Ectodermal cell (in vitro differentiated cells): ENCODE data around the gene SMTN.
"Not testable (repeated sequence)": the region's sequence is repeated elsewhere in the genome, so short reads cannot be mapped to it uniquely, and the experiment has no call there.

Experiments used
- H3K27ac ChIP-seq: 2 replicates; pipeline ENCODE4 v1.7.0; 2013; ENCODE audit warnings: mild to moderate bottlenecking, low read depth, low read length; ENCODE audit not compliant: insufficient read depth, poor library complexity, severe bottlenecking
- H3K27me3 ChIP-seq: 2 replicates; pipeline ENCODE4 v1.7.0; 2013; ENCODE audit warnings: mild to moderate bottlenecking, low read length; ENCODE audit not compliant: insufficient read depth, control insufficient read depth, poor library complexity, severe bottlenecking
- H3K36me3 ChIP-seq: one replicate; pipeline ENCODE4 v1.7.0; 2013; ENCODE audit warnings: low read length; ENCODE audit not compliant: control insufficient read depth, insufficient read depth
- H3K4me1 ChIP-seq: one replicate; pipeline ENCODE4 v1.7.0; 2013; ENCODE audit warnings: low read length; ENCODE audit not compliant: control insufficient read depth, insufficient read depth
- H3K4me3 ChIP-seq: 2 replicates; pipeline ENCODE4 v1.7.0; 2013; ENCODE audit warnings: low read depth, low read length, control low read depth; ENCODE audit not compliant: insufficient read depth
- H3K9me3 ChIP-seq: 2 replicates; pipeline ENCODE4 v1.7.0; 2013; ENCODE audit warnings: mild to moderate bottlenecking, low read length, moderate library complexity; ENCODE audit not compliant: control insufficient read depth
- WGBS, 2 experiments: methylation state at CpG; one replicate each; pipeline ENCODE4 v1.1.7; 2013; ENCODE audit warnings: missing lambda C conversion rate in 2 of 2; 5-methylcytosine and 5-hydroxymethylcytosine counted together

The SMTN gene

DNA sequence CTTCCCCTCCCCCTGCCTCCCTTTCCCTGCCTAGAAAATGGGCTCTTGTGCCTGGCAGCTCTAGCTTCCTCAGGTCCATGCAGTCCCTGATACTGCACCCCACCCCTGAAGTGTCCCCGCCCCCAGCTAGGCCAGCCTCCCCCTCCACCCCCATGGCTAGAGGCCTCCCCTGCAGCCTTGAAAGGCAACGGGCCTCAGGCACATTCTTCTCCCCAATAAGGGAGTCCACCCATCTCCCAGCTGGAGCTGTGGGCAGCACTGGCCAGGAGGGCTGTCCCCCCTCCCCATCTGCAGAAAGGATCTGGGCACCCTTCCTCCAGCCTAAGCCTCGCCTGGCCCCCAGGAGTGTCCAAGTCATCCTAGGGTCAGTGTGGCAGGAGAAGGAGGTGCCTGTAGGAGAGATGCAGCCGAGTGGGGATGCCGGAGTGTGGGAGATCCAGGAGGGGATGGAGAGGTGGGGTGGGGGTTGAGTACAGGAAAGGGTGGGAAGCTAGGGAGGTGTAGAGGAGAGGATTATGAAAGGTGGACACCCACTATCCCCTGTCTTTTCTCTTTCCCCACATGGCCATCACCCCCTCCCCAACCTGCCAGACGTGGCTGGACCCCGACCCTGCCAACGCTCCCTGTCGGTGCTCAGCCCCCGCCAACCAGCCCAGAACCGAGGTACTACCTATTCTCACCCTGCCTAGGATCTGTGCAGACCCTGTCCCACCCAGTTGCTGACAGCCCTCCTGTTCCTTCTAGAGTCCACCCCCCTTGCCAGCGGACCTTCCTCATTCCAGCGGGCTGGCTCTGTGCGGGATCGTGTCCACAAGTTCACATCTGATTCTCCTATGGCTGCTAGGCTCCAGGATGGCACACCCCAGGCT lies 9.3 kb downstream of the SMTN start:
- Histone ChIP-seq H3K36me3 (no peaks in the 10 kb centered on the region), H3K27ac (no peak overlapping the region), H3K4me1 (peaks cover 3% of the 10 kb centered on the region), H3K4me3 (no peak overlapping the region), H3K9me3 (no peaks in the 10 kb centered on the region), H3K27me3 (no peaks in the 10 kb centered on the region)
- 89 to 90% methylated on average over 14 to 15 of the region's 15 CpGs for WGBS, 2 experiments

DNA sequence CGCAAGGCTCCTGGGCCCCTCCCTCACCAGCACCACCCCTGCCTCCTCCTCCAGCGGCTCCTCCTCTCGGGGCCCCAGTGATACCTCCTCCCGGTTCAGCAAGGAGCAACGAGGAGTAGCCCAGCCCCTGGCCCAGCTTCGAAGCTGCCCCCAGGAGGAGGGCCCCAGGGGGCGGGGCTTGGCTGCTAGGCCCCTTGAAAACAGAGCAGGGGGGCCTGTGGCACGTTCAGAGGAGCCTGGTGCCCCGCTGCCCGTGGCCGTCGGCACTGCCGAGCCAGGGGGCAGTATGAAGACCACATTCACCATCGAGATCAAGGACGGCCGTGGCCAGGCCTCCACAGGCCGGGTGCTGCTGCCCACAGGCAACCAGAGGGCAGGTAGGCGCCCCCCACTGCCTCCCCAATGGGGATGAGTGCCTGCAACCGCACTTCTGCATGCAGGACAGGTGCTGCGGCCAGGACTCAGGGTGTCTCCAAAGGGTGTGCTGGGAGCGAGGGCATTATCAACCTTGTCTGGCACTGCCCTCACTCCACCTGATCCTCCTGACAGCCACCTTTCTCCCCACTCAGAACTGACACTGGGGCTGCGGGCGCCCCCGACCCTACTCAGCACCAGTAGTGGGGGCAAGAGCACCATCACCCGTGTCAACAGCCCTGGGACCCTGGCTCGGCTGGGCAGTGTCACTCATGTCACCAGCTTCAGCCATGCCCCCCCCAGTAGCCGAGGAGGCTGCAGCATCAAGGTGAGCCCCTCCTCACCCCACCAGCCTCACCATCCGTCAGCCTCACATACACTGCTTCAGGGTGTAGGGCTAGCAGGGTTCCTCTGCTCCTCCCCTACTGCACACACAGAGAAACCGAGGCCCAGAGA lies 10.2 kb downstream of the SMTN start:
- no peaks in the 10 kb centered on the region for H3K36me3 ChIP-seq
- 82 to 85% methylated on average over 29 of the region's 29 CpGs for WGBS, 2 experiments
- H3K4me3 ChIP-seq = no peak overlapping the region
- no peaks in the 10 kb centered on the region for H3K9me3 ChIP-seq
- H3K4me1 ChIP-seq = no peaks in the 10 kb centered on the region
- H3K27ac ChIP-seq = no peak overlapping the region
- H3K27me3 ChIP-seq = no peaks in the 10 kb centered on the region

DNA sequence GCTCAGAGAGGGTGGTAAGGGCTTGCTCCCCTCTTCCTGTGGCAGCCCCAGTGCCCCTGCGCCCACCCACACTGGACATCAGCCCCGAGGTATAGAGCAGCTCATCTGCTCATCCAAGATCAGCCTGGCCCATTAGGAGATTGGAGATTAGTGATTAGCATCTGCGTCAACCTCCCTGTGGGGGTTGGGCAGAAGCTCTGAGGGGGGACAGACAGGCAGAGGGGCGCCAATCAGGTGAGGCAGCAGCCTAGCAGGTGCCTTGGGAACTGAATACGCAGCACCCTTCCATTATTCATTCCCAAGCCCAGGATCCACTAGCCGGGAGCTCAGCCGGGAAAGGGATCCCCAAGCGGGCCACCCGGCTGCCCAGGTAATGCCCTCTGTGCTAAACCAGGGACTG lies 11.0 kb downstream of the SMTN start:
- no peaks in the 10 kb centered on the region for H3K9me3 ChIP-seq
- H3K36me3 ChIP-seq = no peaks in the 10 kb centered on the region
- H3K4me3 ChIP-seq = no peak overlapping the region
- WGBS, 2 experiments = 95% methylated on average over 9 of the region's 9 CpGs
- H3K27ac ChIP-seq = no peak overlapping the region
- no peaks in the 10 kb centered on the region for H3K27me3 ChIP-seq
- H3K4me1 ChIP-seq = no peaks in the 10 kb centered on the region

DNA sequence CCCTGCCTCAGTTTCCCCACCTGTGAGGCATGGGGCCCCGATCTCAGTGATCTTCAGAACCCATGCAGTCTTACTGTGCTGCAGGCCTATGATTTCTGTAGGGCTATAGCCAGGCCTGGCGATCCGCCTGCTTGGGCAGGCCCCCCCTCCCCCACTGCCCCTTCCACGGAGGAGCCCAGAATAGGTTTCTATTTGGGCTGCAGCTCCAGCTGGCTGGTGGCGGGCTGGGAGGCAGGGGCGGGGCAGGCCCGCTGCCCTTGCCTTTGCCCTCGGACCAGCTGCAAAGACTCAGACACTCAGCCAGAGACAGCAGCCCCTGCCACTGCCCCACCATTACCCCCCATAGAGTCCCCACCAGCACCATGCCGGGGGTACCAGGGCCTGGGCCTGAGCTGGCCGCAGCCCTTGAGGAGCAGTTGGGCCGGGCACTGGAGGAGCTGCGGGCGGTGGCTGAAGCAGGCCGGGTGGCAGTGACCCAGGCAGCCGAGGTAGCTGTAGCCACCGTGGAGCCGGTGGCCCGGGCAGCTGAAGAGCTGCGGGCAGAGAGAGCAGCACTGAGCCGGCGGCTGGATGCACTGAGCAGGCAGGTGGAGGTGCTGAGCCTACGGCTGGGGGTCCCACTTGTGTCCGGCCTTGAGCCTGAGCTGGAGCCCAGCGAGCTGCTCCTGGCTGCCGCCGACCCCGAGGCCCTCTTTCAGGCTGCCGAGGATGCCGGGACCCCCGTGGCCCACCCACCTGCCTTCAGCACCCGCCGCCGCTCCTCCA lies 12.2 kb downstream of the SMTN start:
- no peak overlapping the region for H3K27ac ChIP-seq
- WGBS, 2 experiments = 93 to 94% methylated on average over 33 of the region's 33 CpGs
- no peak overlapping the region for H3K4me3 ChIP-seq
- H3K36me3 ChIP-seq = no peaks in the 10 kb centered on the region
- no peaks in the 10 kb centered on the region for H3K4me1 ChIP-seq
- no peaks in the 10 kb centered on the region for H3K27me3 ChIP-seq
- no peaks in the 10 kb centered on the region for H3K9me3 ChIP-seq

DNA sequence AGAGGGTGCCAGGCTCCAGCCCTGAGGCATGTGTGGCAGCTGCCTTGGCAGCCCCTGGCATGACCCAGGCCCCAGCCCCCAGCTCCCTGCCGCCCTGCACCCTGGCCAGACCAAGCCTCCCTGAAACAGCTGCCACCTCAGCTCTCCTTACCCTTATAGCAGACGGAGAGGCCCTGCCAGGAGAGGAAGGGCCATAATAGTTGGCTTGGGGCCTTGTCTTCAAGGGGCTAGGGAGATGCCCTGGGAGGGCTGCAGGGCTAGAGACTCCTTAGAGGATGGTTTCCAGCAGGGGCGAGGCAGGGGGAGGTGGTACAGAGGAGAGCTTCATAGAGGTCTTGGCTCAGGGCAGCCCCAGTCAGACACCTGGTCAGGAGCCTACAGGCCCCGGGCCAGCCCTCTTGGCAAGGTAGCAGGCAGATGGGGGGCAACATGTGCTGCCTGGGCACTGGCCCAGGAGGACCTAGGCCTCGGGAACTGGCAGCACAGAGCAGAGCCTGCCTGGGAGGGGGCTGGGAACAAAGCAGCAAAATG lies 13.0 kb downstream of the SMTN start:
- WGBS, 2 experiments = 88 to 94% methylated on average over 5 of the region's 5 CpGs
- H3K36me3 ChIP-seq = no peaks in the 10 kb centered on the region

DNA sequence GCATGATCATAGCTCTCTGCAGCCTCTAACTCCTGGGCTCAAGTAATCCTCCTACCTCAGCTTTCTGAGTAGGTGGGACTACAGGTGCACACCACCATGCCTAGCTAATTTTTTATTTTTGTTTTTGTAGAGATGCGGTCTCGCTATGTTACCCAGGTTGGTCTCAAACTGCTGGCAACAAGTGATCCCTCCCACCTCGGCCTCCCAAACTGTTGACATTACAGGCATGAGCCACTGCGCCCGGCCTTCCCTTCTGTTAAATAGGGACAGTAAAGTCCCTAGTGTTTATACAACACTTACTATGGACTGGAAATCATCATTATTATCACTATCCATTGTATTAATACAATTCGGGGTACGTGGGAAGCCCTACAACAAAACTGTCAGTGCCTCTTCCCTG lies 13.6 kb downstream of the SMTN start:
- H3K4me3 ChIP-seq = no peak overlapping the region
- no peak overlapping the region for H3K27ac ChIP-seq
- no peaks in the 10 kb centered on the region for H3K9me3 ChIP-seq
- H3K36me3 ChIP-seq = no peaks in the 10 kb centered on the region
- H3K4me1 ChIP-seq = no peaks in the 10 kb centered on the region
- no peaks in the 10 kb centered on the region for H3K27me3 ChIP-seq
- WGBS, 2 experiments = 89 to 96% methylated on average over 7 of the region's 7 CpGs

More for the DNA sequence above, 13.0 kb downstream of the SMTN start:
- no peaks in the 10 kb centered on the region for H3K27me3 ChIP-seq
- no peaks in the 10 kb centered on the region for H3K4me1 ChIP-seq
- H3K9me3 ChIP-seq = no peaks in the 10 kb centered on the region
- H3K27ac ChIP-seq = no peak overlapping the region
- H3K4me3 ChIP-seq = no peak overlapping the region

DNA sequence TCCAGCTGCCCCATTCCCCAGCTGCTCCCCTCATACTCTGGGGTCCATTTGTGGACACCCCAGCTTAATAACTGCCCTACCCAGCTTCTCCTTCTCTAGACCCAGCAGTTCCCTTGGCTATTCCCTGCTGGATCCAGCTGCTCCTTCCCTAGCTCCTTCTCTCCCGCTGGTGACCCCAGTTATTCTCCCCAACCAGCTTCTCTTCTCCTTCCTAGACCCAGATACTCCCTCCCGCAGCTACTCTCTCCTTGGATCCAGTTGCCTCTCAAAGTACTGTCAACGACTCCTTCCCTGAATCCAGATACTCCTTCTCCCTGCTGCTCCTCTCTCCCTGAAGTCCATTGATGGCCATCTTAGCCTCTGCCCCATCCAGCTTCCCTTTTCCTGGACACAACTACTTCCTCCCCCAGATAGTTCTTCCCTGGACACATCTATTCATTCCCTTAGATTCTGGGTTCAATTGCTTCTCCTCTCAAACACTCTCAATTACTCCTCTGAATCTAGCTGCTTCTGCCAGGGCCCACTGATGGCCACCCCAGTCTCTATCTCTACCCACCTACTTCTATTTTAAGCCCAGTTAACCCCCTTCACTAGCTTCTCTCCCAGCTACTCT lies 14.6 kb downstream of the SMTN start:
- H3K4me3 ChIP-seq = no peak overlapping the region
- no peak overlapping the region for H3K27ac ChIP-seq
- H3K27me3 ChIP-seq = no peaks in the 10 kb centered on the region
- 93% methylated on average over 3 of the region's 3 CpGs for WGBS, 2 experiments
- H3K9me3 ChIP-seq = no peaks in the 10 kb centered on the region
- H3K36me3 ChIP-seq = no peaks in the 10 kb centered on the region
- no peaks in the 10 kb centered on the region for H3K4me1 ChIP-seq

DNA sequence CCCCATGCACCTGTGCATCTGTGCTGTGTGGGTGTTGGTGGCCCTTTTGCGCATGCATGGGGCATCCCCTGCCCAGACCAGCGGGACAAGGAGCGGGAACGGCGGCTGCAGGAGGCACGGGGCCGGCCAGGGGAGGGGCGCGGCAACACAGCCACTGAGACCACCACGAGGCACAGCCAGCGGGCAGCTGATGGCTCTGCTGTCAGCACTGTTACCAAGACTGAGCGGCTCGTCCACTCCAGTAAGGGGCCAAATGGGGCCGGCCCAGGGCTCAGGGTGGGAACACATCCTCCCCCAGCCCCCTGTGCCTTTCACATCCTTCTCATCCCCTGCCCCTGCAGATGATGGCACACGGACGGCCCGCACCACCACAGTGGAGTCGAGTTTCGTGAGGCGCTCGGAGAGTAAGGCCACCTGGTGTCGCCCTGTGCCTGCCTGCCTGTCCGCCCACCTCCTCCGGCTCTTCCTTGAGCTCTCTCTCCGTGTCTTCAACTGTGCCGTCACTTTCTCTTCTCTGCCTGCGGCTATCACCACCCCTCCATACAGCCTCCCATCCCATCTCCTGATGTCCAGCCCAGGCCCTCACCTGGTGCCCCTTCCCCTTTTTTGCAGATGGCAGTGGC lies 15.7 kb downstream of the SMTN start:
- Histone ChIP-seq H3K27me3 (no peaks in the 10 kb centered on the region), H3K9me3 (no peaks in the 10 kb centered on the region), H3K4me3 (no peak overlapping the region), H3K27ac (no peak overlapping the region), H3K36me3 (no peaks in the 10 kb centered on the region), H3K4me1 (no peaks in the 10 kb centered on the region)
- WGBS, 2 experiments = 80 to 84% methylated on average over 27 of the region's 27 CpGs

DNA sequence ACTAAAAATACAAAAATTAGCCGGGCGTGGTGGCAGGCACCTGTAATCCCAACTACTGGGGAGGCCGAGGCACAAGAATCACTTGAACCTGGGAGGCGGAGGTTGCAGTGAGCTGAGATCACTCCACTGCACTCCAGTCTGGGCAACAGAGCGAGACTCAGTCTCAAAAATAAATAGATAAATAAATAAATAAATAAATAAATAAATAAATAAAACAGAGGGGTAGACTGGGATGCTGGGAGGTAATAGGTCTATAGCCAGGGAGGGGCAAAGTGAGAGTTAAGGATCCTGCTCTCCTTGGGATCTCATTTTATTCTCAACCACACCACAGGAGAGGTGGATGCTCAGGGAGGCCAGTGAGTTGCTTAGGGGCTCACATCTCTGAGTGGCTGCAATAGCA lies 16.4 kb downstream of the SMTN start:
- not testable (repeated sequence) for H3K27me3 ChIP-seq, H3K36me3 ChIP-seq, H3K4me1 ChIP-seq, H3K27ac ChIP-seq, H3K9me3 ChIP-seq, H3K4me3 ChIP-seq
- 93 to 100% methylated on average over 4 of the region's 5 CpGs for WGBS, 2 experiments
